ENCODE results near the gene FNIP1.

- TF ChIP-seq EZH2phosphoT487 (conservative IDR thresholded peaks at IDR 0.05; ENCODE audit: low read length) = no peak
- TF ChIP-seq, protein P1, sequence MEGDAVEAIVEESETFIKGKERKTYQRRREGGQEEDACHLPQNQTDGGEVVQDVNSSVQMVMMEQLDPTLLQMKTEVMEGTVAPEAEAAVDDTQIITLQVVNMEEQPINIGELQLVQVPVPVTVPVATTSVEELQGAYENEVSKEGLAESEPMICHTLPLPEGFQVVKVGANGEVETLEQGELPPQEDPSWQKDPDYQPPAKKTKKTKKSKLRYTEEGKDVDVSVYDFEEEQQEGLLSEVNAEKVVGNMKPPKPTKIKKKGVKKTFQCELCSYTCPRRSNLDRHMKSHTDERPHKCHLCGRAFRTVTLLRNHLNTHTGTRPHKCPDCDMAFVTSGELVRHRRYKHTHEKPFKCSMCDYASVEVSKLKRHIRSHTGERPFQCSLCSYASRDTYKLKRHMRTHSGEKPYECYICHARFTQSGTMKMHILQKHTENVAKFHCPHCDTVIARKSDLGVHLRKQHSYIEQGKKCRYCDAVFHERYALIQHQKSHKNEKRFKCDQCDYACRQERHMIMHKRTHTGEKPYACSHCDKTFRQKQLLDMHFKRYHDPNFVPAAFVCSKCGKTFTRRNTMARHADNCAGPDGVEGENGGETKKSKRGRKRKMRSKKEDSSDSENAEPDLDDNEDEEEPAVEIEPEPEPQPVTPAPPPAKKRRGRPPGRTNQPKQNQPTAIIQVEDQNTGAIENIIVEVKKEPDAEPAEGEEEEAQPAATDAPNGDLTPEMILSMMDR (IDR thresholded peaks at IDR 0.05; ENCODE audit: insufficient read depth, low read length, poor library complexity, severe bottlenecking) = no peak
These were observed 2.2 kb downstream of the FNIP1 start for GRCh38 chr5:131794586-131794985.

All from SU-DHL-6 (cell line).